Measurements from ENCODE around the gene PLA2G4C.
A peak's percentile ranks its signal among the peaks of the same experiment; 100 is the strongest.
"Not testable (repeated sequence)": the region's sequence is repeated elsewhere in the genome, so short reads cannot be mapped to it uniquely, and the experiment has no call there.

The PLA2G4C gene

DNA sequence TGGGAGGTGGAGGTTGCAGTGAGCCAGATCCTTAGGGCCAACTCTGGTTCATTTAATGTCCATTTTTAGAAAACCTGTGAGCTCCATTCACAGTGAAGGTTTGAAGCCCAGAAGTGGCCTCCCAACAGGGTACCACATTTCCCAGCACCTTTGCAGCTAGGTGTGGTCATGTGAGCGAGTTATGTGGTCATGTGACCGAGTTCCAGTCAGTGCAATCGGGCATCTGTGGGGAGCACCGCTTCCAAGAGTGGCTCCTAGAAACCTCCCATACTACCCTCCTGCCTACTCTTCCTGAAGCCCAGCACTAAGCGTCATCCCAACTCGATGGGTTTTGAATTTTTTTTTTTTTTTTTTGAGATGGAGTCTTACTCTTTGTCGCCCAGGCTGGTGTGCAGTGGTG, 663 bp upstream of the PLA2G4C start:
- DNase-seq (ENCODE audit: low read depth), result no peak

DNA sequence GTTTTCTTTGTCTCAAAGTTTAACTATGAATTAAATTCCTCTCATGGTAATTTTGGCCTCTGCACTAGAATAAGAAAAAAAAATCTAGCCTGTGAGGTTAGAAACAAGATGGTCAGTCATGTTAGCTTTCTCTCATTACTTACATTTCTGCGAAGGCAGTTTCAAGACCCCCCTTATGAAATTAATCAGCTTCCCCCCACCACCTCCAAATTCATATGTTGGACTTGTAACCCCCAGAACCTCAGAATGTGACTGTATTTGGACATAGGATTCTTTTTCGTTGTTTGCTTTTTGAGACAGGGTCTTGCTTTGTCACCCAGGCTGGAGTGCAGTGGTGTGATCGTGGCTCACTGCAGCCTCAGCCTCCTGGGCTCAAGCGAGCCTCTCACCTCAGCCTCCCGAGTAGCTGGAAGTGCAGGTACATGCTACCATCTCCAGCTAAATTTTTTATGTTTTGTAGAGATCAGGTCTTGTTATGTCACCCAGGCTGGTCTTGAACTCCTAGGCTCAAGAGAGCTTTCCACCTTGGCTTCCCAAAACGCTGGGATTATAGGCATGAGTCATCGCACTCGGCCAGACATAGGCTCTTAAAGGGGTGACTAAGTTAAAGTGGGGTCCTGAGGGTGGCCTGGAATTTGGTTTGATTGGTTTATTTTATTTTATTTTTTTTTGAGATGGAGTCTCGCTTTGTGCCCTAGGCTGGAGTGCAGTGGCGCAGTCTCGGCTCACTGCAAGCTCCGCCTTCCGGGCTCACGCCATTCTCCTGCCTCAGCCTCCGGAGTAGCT, 1.4 kb downstream of the PLA2G4C start:
- DNase-seq (ENCODE audit: low read depth), result no peak

DNA sequence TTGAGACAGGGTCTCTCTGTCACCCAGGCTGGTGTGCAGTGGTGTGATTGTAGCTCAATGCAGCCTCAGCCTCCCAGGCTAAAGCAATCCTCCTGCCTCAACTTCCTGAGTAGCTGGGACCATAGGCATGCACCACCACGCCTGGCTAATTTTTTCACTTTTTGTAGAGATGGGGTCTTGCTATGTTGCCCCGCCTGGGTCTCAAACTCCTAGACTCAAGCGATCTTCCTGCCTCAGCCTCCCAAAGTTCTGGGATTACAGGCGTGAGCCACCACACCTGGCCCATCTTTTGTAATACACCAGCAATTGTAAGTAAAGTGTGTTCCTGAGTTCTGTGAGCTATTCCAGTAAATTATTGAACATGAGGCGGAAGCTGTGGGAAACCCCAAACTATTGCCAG, 6.7 kb downstream of the PLA2G4C start:
- DNase-seq (ENCODE audit: low read depth), result no peak

DNA sequence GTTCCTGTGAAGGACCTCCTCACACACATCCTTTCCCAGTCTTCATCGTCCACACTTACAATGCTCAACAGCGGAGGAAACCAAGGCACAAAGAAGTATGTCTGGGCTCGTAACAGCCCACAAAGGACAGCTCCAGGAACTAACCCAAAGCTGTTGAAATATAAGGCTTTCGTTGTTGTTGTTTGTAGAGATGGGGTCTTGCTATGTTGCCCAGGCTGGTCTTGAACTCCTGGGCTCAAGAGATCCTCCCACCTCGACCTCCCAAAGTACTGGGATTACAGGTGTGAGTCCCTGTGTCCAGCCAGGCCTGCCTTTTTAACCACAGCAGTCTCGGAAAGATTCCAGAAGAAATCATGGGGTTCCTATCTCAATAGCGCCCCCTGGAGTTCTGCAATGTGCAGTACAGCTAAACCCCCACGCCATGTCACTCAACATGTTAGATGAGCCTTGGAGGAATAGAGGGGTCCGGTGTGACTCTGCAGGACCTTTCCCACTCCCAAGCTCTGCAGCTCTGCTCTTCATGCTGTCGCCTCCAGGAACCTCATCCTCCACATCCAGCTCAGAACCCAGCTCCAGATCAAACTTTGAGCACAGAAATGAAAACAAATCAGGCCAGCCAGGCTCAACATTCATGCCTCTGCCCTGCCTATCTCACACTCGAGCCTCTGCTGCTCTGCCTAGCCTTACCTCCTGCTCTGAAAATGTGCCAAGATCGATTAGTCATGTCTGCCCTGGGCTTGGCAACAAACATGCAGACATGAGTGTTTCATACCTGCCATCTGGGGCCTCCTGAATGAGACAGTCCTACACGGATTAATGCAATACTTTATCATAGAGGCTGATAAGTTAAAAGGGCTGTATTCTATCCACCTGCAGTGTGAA, 7.5 kb downstream of the PLA2G4C start:
- peak; percentile 72 for DNase-seq (ENCODE audit: low read depth)

DNA sequence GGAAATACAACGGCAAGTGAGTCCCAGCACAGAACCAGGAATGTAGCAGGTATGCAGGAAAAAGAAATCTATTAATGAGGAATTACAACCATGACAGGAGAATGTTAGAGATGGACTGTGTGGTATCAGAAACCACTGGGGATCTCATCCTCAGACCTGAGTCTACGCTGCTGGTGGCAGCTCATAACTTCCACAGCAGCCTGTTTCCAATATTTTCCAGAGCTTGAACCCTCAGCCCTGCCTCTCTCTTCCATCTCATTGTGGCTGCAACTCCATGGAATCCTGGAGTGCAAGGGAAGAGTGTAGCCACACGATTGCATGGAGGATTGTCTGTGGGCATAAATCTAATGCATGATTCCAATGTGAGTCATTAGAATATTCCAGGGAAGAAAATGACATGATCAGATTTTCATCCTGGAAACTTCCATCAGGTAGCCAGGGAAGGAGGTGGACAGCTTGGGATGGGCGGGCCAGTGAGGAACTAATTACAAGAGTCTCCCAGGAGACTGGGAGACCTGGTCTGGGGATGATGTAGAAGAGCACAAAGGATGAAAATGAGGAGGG, 14.9 kb downstream of the PLA2G4C start:
- DNase-seq (ENCODE audit: low read depth), result no peak

DNA sequence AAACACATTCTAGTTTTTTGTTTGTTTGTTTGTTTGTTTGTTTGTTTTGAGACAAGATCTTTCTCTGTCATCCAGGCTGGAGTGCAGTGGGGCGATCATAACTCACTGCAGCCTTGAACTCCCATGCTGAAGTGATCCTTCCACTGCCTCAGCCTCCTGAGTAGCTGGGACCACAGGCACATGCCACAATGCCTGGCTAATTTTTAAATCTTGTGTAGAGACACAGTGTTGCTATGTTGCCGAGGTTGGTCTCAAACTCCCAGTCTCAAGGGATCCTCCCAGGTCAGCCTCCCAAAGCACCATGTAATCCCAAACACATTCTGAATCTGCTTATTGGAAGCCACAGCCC, 15.8 kb downstream of the PLA2G4C start:
- DNase-seq (ENCODE audit: low read depth), result no peak

DNA sequence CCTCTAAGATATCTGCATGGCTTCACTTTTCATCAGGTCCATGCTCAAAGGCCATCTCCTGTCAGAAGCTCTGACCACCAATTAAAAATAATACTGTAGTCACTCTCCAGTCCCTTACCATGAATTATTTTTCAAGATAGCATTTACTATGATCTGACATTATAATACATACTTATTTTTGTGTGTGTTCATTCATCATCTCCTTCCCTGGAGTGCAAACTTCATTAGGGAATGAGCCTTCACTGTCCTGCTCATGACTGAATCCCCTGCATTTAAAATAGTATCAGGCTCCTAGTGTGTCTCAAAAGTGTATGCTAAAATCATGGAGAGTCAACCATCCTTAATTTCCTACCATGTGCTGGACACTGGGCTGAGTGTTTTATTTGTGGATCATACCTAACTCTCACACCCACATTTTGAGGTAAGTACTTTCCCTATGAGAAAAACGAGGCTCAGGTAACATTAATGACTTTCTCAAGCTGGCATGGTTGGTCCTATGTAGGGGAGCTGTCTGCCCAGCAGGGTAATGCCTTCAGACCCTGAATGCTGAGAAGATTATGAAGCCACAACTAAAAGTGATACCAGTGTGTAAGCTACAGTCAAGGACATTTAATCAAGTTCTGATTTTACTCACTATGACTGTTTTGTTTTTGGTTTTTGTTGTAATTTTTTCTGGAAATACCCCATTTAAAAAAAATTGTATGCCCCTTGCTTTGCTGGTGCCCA, 16.3 kb downstream of the PLA2G4C start:
- no peak for DNase-seq (ENCODE audit: low read depth)

DNA sequence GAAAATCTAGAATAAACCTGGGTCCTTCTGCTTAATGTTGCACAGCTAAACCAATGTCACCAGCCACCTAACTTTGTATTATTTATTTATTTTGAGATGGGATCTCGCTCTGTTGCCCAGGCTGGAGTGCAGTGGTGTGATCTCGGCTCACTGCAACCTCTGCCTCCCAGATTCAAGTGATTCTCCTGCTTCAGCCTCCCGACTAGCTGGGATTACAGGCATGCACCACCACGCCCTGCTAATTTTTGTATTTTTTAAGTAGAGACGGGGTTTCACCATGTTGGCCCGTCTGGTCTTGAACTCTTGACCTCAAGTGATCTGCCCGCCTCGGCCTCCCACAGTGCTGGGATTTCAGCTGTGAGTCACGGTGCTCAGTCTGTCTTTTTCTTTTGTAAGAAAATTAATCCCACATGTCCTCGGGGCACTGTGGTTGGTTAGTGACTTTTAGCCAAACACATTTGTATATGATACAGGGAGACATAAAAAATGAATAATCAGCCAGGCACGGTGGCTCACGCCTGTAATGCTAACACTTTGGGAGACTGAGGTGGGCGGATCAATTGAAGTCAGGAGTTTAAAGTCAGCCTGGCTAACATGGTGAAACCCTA, 19.4 kb downstream of the PLA2G4C start:
- peak; percentile 95 for DNase-seq (ENCODE audit: low read depth)

DNA sequence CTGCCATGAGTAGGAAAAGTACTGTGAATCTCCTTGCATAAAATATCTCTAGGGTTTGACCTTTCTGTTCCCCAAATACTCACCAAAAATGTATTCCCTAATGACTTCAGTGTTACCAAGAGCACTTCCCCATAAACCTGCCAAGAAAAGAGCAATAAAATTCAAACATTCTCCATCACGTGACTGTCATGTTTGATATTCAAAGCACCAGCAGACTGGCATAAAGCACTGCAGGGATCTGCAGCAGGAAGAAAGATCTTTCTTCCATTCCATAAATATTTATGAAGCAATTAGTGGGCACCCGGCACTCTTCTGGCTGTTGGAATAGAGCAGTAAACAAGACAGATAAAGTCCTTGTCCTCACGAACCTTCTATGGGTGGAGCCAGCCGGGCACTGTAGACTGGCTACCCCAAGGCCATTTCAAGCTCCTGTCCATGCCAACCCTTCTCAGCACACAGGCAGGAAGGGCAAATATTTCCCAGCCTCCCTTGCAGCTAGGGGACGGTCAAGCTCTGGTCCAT, 20.3 kb downstream of the PLA2G4C start:
- DNase-seq (ENCODE audit: low read depth), result no peak

DNA sequence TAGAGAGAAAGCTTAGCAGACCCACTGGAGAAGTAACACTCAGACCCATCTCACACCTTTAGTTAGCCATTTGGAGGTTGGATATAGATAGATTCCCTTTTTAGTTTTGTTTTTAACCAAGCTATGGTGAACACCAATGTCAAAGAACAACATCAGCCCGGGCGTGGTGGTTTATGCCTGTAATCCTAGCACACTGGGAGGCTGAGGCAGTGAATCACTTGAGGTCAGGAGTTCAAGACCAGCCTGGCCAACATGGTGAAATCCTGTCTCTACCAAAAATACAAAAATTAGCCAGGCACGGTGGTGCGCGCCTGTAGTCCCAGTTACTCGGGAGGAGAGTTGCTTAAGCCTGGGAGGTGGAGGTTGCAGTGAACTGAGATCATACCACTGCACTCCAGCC, 21.6 kb downstream of the PLA2G4C start:
- DNase-seq (ENCODE audit: low read depth), result peak; percentile 45

DNA sequence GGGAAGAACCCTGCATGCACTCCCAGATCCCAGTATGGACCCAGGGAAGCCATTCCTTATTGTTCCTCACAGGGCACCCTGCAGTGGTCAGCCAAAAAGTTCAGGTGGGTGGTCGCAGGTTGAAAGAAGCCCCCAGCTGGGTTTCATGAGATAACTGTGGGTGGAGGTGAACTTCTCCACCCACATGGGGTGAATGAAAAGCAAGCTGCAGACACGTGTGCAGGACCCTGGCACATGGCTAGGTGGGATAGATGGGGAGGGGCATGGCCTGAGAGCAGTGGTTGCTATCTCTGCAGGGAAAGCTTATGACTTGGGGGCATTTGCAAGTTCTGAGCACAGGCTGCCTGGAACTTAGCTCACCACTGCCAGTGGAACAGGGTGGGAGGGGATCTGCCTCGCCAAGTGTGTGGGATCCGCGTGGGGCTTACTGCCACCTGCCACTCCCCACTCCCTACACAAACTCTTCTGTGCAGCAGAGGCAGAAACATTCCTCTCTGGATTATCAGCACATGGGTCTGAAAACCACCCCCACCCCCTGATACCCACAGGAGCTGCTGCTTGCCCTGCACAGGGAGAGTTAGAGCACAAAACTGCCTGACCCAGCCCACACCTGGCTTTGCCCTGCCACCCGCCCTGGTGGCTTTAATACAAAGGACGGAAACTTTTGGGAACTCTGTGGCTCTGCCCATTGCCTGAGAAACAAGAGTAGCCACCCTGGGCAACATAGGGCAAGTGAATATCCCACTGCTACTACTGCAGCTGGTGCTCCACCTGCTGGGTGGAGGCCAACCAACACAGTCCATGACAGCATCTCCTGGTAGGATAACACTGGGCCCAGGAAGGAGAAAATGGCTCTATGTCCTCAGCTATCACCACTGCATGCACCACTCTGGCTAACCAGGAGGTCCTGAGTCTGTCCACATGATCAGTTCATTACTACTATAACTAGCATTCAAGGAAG, 24.4 kb downstream of the PLA2G4C start:
- no peak for DNase-seq (ENCODE audit: low read depth)

DNA sequence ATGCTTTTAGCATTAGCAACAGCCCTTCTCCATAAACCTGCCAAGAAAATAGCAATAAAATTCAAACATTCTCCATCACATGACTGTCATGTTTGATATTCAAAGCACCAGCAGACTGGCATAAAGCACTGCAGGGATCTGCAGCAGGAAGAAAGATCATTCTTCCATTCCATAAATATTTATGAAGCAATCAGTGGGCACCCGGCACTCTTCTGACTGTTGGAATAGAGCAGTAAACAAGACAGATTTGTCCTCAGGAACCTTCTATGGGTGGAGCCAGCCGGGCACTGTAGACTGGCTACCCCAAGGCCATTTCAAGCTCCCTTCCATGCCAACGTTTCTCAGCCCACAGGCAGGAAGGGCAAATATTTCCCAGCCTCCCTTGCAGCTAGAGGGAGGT, 25.5 kb downstream of the PLA2G4C start:
- DNase-seq (ENCODE audit: low read depth), result no peak

DNA sequence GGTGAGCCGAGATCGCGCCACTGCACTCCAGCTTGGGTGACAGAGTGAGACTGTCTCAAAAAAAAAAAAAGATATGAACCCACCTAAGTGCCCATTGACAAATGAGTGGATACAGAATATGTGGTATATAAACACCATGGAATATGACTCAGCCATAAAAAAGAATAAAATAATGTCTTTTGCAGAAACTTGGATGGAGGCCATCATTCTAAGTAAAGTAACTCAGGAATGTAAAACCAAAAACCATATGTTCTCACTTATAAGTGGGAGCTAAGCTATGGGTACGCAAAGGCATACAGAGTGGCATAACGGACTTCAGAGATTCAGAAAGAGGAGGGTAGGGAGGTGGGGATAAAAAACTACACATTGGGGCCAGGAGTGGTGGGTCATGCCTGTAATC, 29.5 kb downstream of the PLA2G4C start:
- peak; percentile 17 for DNase-seq (ENCODE audit: low read depth)

DNA sequence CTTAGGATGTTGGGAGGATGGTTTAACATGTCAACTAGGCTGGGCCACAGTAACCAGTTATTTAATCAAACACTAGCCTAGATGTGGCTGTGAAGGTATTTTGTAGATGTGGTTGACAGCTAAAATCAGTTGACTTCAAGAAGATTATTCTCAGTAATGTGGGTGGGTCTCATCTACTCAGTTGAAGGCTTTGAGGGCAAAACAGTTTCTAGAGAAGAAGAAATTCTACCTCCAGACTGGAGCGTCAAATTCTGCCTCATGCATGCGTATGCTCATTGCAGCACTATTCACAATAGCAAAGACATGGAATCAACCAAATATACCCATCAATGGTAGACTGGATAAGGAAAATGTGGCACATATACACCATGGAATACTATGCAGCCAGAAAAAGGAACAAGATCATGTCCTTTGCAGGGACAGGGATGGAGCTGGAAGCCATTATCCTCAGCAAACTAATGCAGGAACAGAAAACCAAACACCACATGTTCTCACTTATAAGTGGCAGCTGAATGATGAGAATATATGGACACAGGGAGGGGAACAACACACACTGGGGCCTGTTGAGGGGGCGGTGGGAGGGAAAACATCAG, 40.3 kb downstream of the PLA2G4C start:
- not testable (repeated sequence) for DNase-seq (ENCODE audit: low read depth)

DNA sequence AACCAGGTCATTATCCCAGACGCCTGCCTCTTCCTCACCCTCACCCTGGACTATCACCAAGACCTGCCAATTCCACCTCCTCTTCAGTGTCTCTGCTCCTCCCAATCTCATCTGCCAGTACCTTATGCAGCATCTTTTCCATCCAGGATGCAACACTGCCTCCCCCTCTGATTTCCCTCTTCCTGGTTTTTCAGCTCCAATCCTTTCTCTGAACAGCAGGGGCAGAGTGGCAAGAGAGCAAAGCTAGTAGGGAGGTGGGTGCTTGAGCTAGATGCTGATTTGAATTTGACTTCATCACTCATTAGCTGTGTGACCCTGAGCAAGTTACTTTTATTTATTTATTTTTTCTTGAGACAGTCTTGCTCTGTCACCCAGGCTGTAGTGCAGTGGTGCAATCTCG, 41.2 kb downstream of the PLA2G4C start:
- DNase-seq (ENCODE audit: low read depth), result no peak

DNA sequence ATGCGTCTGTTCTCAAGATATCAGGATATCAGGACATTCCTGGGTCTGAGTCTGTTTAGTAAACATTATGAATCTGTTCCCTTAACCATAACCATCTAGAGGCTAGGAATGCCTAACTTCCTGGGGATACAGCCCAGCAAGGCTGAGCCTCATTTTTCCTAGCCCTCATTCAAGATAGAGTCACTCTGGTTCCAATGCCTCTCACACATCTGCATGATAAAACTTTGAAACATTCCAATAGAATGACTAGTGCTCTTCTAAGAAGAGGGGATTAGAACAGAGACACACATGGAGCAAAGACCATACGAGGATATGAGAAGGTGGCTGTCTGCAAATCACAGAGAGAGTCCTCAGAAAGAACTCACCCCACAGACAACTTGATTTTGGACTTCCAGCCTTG, 46.1 kb downstream of the PLA2G4C start:
- DNase-seq (ENCODE audit: low read depth), result peak; percentile 86

DNA sequence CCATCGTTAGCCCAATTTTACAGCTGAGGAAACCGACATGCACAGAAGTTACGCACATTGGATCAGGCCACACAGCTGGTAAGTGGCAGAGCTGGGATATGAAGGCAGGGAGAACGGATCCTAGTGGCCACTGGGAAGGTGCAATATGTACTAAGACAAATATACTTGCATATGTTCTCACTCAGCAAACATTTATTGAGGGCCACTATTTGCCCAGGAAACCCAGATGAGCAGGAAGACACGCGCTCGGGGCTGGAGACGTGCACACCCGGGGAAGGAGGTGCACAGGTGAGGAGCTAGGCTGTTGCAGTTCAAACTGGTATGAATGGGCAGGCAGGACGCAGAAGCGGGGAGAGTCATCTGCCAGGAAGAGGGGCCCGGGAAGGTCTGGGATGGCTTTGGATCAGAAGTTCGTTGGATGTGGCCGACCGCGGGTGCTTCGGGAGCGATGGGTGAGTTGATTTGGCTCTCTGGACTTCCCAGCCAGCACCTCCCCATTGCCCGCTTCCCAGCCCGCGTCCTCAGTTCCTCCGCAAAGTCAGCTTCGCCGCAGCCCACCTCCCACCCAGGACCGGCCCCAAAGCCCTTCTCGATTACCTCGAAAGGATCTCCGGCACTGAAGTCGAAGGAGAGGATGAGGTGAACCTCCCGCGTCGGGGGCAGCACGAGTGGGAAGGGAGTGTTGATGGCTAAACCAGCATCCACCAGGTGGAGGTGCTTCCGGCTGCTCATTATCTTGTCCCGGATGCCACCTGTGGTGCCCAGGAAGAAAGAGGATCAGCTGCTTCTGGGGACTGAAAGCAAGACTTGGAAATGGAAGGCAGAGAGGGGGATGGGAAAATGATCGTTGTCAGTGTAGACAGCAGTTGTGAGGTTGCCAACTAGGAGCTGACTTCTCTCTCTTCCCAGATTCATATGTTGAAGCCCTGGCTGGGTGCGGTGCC, 48.9 kb downstream of the PLA2G4C start:
- DNase-seq (ENCODE audit: low read depth), result no peak

DNA sequence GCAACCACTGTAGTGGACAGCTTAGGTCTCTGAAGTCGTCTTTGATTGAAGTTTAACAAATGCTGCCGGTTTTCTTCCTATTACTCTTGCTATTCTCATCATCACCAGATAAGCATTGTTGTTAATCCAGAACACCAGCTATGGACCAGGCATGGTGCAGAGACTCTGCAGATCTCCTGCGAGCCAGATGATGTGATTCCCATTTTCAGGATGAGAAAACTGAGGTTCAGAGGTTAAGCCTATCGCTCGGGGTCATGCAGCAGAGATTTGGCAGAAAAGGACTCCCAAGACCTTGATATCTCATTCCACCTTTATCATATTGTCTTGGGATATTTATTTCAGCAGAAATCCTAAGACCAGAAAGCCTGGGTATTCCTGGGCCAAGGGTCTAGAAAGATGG, 50.2 kb downstream of the PLA2G4C start:
- DNase-seq (ENCODE audit: low read depth), result no peak

DNA sequence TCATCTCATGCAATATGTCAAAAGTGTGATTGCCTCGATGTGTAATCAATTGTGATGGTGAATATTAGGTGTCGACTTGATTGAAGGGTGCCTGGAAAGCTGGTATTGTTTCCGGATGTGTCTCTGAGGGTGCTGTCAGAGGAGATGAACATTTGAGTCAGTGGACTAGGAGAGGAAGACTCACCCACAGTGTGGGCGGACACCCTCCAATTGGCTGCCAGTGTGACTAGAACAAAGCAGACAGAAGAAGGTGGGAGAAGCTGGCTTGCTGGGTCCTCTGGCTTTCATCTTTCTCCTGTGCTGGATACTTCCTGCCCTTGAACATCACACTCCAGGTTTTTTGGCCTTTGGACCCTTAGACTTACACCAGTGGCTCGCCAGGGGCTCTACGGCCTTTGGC, 51.3 kb downstream of the PLA2G4C start:
- DNase-seq (ENCODE audit: low read depth), result no peak

All from iris pigment epithelial cell (primary cell).